Smooth muscle cell of the coronary artery (primary cell): ENCODE data around the gene RNF145. TPM values are rescaled to one million over a fixed set of nuclear protein-coding genes. Genes with fewer than 3 reads are reported as not detected.

ENCODE experiments used
- total RNA-seq: library from RNA; depleted of rRNA; stranded (reverse); fragments of >200 nt; gene quantifications from 2 replicates; pipeline ENCODE4 v1.2.3, GENCODE V29; 2014; ENCODE audit warnings: low replicate concordance

The RNF145 gene, protein sequence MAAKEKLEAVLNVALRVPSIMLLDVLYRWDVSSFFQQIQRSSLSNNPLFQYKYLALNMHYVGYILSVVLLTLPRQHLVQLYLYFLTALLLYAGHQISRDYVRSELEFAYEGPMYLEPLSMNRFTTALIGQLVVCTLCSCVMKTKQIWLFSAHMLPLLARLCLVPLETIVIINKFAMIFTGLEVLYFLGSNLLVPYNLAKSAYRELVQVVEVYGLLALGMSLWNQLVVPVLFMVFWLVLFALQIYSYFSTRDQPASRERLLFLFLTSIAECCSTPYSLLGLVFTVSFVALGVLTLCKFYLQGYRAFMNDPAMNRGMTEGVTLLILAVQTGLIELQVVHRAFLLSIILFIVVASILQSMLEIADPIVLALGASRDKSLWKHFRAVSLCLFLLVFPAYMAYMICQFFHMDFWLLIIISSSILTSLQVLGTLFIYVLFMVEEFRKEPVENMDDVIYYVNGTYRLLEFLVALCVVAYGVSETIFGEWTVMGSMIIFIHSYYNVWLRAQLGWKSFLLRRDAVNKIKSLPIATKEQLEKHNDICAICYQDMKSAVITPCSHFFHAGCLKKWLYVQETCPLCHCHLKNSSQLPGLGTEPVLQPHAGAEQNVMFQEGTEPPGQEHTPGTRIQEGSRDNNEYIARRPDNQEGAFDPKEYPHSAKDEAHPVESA
- total RNA-seq, result 37.7 and 46.7 TPM in 2 replicates

DNA sequence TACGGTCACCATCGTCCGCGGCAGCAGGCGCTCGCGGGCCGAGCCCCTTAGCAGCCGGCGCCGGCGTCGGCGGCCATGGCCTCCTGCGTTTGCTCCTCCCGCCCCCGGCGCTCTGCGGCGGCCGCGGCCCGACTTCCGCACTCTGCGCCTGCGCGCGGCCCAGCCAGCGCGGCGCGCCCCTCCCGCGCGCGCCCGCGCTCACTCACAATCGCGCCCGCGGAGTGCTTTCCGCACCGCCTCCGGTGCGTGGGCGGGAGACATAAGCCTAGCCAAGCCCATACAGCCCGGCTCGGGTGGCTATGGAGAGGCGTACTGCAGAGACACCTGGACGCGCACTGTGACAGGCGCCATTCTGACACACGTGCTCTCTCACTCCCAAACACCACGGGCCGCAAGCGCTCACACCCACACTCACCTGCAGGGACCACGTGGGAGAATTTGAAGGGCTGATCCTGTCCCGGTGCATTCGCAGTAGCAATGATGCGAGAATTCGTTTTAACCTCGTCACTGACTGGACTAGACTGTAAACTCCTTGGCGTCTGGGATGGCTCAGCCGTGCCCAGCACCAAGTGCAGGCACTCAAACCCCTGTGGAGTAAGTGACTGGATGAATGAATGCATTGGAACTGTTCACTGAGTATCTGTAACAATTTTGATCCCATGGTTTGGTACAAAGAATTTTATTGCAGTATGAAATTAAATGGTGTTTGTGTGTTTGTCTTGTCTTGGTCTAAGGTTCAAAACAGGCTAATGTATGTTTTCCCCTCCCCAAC is at the start of gene RNF145:
Gene RNF145 (minus strand): TSS at position 116 of the 772 bp plus-strand sequence. CDS start 5,936 bp downstream, outside the sequence.

Other genes with a start within 250 kb of the RNF145 start
- 2.3 and 20.0 TPM in 2 replicates for gene EBF1, start 109.6 kb downstream of the RNF145 start, total RNA-seq
- gene UBLCP1, start 53.7 kb upstream of the RNF145 start, total RNA-seq, result 2.6 and 9.1 TPM in 2 replicates
- gene IL12B, start 120.9 kb upstream of the RNF145 start, total RNA-seq, result not detected in 2 replicates